ENCODE results near the gene CCNG1.

DNA sequence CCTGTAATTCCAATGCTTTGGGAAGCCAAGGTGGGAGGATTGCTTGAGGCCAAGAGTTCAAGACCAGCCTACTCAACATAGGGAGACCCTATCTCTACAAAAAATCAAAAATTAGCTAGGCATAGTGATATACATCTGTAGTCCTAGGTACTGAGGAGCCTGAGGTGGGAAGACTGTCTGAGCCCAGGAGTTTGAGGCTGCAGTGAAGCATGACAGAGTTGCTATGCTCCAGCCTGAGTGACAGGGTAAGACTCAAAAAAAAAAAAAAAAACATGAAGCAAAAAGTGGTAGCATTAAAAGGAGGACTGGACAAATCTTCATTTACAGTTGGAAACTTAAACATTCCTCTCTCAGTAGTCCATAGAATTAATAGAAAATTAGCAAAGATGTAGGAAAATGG is 9.8 kb downstream of the CCNG1 start:
- TF ChIP-seq POLR2AphosphoS5 (IDR thresholded peaks at IDR 0.05; ENCODE audit: borderline replicate concordance, low read depth, low read length) = no peak
- TF ChIP-seq FOXP2 (optimal IDR thresholded peaks at IDR 0.05; ENCODE audit: control extremely low read depth, extremely low read length, insufficient read depth) = no peak

All from SK-N-MC (cell line).